D721Med (cell line): Measurements from ENCODE around the gene FTCD.

ENCODE experiments used
- DNase-seq: peaks from one replicate; pipeline ENCODE4 v3.0.0; 2011; ENCODE audit warnings: low spot score; ENCODE audit not compliant: insufficient read length
- FAIRE-seq: peaks from 2 replicates; lab custom pipeline; 2011; peaks lifted over from hg19 to GRCh38; lab: Jason Lieb, UNC
- CTCF ChIP-seq: IDR thresholded peaks from 2 replicates; pipeline ENCODE4 v1.5.1; 2012; ENCODE audit warnings: mild to moderate bottlenecking, control low read depth; ENCODE audit not compliant: insufficient read depth; ENCODE audit errors: missing control alignments

Gene FTCD

DNA sequence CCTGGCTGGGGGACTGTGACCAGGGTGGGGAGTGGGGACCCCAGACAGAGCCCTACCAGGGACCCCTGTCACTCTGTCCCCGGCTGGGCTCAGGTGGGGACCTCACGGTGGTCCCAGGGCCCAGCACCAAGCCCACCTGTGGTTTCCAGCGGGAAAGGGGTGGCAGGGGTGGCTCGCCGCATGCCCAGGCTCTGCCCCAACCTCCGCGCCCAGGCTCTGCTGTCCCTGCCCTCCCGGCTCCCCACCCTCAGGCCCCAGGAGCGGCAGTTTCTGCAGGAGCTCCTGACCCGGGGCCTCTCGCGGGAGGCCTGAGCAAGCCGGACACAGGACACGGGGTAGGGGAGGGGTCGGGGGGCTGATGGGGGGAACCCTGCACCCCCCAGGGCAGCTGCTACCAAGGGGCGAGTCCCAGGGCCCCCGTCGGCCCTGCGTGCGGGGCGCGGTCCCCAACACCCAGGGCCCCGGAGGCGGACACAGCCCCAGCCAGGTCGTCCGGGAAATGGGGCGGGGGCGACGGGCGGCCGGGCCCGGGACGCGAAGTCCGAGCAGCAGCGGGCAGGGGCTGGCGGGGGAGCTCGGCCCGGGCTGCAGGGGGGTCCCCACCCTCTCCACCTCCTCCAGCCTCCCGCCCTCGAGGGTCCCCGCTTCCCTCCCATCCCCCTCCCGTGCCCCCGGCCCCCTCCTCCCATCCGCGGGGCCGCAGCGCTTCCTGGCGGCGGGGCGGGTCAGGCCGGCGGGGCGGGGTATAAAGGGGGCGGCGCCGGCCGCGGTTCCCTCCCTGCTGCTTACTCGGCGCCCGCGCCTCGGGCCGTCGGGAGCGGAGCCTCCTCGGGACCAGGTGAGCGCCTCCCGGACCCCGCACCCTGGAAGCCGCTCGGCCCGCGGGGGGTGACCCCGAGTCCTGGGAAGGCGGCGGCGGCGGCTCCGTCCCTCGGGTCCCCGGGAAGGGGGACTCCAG, 57.8 kb downstream of the FTCD start, which contains the start of gene COL6A2:
TSS of gene COL6A2 (plus strand) at position 777 of the 958 bp plus-strand sequence.
- DNase-seq (peak; percentile 83), FAIRE-seq (no peak)
- no peak for TF ChIP-seq CTCF

GRCh38 chr21:46096596-46097335, 58.6 kb downstream of the FTCD start:
- TF ChIP-seq CTCF, result no peak
- FAIRE-seq, result no peak
- no peak for DNase-seq

GRCh38 chr21:46095814-46096595, 59.4 kb downstream of the FTCD start:
- FAIRE-seq (no peak), DNase-seq (no peak)
- TF ChIP-seq CTCF, result no peak

GRCh38 chr21:46095083-46095719, 60.2 kb downstream of the FTCD start:
- DNase-seq, result no peak
- no peak for FAIRE-seq
- TF ChIP-seq CTCF, result no peak

DNA sequence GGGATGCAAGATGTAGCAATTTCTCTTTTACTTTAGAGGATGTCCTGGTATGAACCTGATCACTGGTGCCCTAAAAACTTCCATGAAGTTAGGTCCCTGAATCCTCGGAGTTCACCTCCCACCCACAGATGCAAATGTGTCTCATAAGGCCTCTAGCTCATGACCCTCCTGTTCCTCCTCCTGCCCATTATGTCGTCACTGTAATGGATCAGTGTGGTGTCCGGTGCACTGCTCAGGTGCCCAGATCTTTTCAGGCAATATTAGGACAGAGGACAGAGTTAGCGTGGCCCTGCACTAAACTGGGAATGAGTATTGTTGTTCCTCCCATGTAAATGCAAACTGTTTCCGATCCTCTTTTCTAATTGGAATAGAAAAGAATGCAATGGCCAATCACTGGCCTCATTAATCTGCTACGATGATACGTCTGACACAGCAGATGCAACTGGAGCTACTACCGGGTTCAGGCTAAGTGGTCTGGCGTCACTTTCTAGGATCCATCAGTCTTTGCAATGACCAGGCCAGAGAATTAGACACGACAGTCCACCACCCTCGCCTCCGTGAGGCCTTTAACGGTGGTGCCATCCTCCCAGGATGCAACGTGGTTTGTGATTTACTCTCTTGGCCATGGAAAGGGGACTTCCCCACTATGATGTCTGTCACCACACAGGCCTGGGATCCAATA, 60.8 kb downstream of the FTCD start:
- no peak for FAIRE-seq
- no peak for DNase-seq
- TF ChIP-seq CTCF, result no peak
